Stimulated activated CD8-positive, alpha-beta memory T cell treated with anti-CD3 and anti-CD28 coated beads, Interleukin-12 subunit alpha, Interleukin-12 subunit beta, amount 100 ng/mL, for 4 hours (primary cell): ENCODE measurements around the gene FITM1.

Experiments used
- DNase-seq: peaks from one replicate; pipeline ENCODE4 v3.0.0-alpha.2; 2020; ENCODE audit warnings: low read depth

FITM1 gene, protein sequence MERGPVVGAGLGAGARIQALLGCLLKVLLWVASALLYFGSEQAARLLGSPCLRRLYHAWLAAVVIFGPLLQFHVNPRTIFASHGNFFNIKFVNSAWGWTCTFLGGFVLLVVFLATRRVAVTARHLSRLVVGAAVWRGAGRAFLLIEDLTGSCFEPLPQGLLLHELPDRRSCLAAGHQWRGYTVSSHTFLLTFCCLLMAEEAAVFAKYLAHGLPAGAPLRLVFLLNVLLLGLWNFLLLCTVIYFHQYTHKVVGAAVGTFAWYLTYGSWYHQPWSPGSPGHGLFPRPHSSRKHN

DNA sequence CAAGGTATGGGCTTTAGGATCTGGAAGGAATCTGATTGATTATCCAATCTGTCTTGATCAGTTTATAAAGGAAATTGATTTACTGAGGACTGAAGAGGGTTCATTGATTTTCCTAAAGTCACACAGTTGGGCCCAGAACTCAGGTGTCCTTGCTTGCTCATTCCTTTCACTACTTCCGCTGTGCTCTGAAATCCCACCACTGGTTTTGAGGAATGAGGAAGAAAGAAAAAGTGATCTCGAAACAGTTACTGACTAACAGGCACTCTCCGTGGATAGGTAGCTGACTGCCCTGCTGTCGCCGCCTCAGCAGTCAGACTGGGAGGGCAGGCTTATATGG is at the start of gene FITM1:
Gene FITM1 (plus strand): TSS at position 280 of the 337 bp plus-strand sequence. CDS start 905 bp downstream, outside the sequence.
- no peak for DNase-seq

DNA sequence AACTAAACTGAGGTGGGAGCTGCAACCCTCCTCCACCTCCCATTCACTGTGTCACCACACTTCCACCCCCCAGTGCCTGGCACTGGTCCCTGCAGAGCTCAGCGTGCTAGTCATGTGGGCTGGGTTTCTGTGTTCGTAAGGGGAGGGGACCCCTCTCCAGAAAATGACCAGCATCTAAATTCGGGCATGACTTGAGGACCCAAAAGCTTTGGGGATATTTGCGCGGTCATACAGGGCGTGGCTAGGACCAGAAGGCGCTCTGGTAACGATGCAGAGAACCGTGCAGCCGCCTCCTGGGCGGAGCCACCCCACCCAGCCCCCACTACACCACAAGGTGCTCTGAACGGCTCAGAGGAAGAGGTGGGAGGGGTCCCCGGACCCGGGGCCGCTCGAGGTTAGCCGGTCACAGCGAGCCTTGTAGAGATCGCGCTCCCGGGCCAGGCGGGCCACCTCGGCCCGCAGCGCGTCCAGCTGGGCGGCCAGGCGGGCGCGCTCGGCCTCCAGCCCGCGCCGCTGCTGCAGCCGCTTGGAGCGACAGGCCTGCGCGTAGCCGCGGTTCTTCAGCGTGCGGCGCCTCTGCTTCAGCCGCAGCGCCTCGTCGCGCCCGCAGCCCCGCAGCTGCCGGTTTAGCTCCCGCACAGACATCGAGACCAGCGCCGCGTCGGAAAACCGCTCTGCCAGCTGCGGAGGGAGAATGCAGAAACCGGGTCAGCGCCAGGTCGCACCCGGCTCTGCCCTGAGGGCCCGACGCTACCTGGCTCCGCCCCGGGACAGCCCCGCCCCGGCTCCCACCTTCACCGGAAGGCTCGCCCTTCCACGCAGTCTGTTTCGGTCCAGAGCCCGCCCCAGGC is 49.3 kb upstream of the FITM1 start:
- peak; percentile 49 for DNase-seq

DNA sequence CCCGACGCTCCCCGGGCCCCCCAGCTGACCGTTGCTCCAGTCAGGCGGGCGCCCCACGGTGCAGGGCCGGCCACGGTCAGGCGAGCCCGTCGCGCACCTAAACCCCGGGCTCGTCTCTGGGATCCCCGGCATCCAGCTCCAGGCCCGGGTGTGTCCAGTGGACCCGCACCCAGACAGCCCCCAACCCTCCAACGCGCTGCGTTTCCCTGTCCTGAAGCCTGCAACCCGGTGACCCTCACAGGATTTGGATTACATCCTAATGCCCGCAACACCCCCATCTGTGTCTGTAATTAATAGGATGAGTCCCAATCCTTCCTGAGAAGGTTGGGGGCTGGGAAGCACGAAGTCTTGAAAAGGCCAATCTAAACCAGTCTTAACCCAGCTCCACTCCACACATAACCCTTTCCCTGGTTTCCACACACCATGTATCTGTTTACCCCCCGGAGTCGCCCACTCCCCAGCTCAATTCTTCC is 48.7 kb upstream of the FITM1 start:
- no peak for DNase-seq

DNA sequence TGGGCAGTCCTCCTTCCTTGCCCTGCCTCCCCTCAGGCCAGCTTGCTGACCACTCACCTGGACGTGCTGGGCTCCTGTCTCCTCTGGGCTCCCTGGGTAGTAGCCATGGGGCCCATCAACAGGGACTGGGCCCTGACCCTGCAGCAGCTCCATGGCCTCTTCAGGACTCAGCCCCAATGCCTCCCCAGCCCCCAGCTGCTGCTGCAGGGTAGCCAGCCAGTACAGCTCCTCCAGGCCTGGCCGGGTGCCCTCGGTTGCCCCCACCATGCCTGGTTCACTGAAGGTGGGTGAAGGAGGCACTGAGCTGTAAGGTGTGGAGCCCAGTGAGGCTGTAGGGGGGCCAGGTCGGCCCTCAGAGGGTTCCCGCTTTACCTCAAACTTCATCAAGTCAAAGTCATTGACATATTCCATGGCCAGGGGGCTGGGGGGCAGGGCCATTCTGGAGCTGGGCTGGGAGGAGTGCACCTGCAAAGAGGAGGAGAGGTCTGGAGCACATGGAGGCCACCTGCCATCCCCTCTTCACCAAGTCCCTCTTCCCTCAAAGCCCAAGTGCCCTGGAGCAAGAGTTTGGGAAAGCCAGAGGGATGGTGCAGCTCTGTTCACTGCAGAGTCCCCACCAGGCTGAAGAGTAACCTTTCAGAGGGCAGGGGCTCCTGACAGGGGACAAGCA is 47.9 kb upstream of the FITM1 start:
- no peak for DNase-seq

DNA sequence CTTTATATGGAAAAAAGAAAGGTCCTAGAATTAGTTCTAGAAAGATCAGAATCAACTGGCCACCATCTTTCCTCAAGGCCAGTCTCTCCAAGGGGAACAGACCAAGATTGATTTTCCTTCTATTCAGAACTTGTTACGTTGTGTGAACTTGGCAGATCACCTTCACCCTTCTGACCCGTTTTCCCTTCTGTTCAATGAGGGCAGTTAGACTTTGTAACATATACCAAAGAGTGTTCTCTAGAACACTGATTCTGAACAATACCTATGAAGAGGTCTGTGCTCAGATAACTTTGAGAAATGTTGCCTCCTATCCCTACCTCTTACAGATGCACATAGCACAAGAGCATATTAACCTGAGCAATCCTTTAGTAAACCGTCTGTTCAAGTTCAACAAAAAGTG is 47.0 kb upstream of the FITM1 start:
- DNase-seq: no peak

DNA sequence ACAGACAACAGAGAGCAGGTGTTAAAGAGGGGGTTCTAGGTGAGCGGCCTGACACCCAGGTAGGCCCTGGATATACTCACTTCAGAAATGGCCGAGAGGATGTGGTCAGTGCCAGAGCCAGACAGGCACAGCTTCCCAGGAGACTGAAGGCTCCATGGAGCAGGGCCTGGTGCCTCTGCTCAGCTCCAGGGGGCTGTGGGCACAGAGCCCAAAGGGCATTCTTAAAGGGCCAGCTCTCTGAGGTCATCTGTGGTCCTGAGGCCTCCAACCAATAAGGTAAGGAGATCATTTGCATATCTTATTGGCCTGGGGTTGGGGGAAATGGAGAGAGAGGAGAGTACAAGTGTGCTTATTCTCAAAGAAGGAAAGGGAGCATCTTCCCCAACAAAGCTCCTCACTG is 46.0 kb upstream of the FITM1 start:
- no peak for DNase-seq

DNA sequence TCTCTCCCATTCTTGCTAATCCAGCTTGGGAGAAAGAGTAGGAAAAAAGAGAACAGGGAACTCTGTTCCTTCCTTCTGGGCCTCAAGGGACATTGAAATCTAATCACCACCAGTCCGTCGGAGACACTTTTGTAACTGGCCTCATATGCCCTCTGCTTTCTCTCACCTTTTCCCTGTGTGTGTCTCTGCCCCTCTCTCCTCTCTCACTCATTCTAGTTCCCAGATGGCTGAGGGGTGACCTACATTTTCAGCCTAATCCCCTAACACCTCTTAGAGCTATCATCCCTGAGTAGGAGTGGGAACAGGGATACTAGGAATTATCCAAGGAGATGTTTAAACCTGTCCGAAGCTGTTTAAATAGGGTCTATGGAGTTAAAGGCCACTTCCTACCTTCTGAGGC is 45.2 kb upstream of the FITM1 start:
- DNase-seq: no peak

DNA sequence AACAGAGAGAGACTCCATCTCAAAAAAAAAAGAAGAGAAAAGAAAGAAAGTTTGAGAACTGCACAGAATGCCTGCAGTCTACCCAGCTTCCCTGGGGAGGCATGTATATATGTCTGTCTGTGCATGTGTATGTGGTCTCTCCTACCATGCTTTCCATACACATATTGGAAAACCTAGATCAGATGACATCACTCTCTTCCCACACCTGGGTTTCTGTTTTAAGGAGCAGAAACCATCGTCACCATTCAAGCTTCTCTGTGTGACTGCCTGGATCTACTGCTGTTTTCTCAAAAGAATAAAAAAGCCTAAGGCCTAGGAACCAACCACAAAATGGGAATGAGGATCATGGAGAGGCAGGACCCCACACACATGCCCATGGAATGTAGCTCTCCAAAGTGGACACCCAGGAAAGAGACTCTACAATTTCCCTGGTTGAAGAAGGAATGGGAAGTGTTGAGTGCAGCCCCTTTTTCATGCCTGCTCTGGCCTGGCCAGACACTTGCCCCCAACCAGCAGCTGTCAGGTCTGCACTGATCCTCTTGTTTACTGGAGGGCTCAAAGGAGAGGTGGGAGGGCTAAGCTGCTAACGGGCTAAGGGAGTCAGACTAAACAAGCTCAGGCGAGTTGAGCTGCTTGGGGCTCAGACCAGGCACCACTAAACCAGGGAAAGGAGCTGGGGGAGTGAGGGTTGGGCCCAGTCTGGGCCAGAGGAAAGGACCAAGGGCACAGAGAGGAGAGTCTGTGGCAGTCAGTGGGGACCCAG is 44.1 kb upstream of the FITM1 start:
- DNase-seq: no peak

DNA sequence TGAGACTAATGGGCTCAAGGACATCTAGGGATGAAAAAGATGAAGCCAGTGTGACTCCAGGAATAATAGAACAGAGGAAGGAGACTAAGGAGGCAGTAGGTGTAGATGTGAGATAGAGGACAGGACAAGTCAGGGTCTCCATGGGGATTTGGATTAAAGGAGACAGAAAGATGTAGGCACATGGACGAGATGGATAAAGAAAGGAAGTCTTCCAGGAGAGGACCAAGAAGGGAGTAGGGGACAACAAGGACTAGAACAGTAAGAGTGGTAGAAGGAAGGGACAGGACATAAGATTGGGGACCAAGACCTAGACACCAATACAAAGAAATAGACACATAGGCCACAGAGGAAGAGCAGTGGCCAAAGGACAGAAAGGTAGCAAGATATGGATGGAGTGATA is 43.5 kb upstream of the FITM1 start:
- no peak for DNase-seq

DNA sequence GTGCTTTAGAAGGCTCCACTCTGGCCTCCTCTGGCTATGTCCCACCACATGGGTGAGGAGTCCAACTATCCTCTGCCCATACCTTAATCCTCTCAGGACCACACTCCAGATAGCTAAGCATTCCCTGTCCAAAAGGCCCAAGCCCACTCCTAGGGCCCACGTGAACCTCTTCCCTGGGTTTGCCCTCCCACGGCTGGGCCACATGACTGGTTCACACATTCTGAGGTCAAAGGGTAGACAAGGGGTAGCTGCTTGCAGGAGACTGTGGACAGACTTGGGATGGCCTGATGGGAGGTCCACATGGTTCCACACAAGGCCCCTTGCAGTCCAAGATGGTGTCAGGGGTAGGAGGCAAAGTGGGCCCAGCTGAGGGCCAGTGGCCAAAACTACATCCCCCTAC is 42.4 kb upstream of the FITM1 start:
- no peak for DNase-seq

DNA sequence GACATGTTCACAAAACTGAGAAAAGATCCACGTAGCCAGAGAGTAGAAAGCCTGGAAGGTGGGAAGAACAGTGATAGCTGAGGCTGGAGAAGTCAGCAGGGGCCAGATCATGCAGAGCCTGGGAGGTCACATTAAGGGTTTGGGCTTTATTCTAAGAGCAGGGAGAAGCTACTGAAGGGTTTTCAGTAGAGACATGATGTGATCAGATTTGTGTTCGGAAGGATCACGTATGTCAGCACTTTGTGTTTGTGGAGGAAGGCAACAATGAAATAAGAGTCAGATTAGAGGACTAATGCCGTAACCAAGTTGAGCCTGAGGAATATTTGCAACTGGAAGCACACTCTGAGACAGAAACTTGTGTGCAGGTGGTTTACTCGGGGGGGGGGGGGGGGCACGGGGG is 40.6 kb upstream of the FITM1 start:
- no peak for DNase-seq

DNA sequence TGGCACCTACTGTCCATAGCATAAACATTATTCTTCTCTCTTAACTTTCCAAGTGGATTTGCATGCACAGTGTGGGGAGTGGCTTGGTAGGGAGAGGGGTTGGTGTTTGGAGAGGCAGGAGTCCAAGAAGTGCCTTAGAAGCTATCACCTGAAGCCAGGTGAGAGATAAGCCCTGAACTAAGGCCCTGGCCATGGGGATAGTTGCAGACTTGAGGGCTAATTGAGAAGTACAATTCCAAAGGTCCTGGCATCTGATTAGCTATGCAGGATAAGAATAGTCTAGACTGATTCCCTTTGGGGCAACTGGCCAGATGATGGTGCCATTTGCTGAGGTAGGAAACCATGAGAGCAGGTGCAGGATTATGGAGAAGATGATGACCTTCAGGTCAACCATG is 38.4 kb upstream of the FITM1 start:
- no peak for DNase-seq

DNA sequence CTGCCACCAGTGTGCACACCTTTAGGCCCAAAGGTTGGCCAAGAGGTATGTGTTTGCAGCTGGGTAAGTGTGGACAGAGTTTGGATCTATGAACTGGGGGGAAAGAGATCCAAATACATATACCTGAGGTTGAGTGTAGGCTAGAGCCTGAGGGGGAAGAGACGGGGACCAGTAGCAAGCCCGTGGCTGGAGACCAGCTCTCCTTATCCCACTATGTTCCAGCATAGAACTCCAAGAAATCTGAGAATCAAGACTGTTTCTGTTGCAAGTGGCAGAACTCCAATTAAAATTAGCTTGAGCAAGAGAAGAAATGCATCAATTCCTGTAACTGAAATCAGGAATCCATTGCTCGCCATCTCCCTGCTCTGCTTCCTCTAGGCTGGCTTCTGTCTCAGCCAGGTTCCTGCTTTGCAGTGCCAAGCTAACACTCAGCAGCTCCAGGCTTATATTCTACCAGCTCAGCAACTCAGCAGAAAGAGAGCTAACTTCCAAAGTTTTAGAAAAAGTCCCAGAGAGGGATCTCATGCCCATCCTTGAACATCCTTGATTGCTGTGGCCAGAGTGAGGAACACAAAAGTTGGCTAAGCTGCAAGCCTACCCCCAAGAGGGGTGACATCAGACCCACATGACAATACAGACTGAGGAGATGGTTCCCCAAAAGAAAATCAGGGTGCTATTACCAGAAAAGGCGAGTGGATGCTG is 37.8 kb upstream of the FITM1 start:
- no peak for DNase-seq

DNA sequence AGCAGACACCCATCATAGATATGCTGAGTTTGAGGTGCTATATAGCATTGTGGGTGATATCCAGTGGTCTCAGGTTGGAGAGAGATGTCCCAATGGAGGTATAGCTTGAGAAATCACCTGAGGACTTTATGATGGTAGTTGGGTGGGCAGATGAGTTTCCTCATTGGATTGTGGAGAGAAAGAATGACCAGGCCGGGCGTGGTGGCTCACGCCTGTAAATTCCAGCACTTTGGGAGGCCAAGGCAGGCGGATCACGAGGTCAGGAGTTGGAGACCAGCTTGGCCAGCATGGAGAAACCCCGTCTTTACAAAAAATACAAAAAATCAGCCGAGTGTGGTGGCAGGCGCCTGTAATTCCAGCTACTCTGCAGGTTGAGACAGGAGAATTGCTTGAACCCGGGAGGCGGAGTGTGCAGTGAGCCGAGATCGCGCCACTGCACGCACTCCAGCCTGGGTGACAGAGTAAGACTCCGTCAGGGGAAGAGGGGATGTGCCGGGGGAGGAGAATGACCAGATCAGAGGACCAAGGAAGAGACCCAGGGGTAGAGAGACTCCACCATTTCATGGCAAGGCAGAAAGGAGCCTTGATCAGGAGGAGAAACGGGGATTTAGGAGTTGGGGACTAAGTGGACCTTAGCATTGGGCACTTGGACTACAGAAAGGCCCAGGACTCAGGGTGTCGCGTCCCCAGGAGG is 37.1 kb upstream of the FITM1 start:
- no peak for DNase-seq

DNA sequence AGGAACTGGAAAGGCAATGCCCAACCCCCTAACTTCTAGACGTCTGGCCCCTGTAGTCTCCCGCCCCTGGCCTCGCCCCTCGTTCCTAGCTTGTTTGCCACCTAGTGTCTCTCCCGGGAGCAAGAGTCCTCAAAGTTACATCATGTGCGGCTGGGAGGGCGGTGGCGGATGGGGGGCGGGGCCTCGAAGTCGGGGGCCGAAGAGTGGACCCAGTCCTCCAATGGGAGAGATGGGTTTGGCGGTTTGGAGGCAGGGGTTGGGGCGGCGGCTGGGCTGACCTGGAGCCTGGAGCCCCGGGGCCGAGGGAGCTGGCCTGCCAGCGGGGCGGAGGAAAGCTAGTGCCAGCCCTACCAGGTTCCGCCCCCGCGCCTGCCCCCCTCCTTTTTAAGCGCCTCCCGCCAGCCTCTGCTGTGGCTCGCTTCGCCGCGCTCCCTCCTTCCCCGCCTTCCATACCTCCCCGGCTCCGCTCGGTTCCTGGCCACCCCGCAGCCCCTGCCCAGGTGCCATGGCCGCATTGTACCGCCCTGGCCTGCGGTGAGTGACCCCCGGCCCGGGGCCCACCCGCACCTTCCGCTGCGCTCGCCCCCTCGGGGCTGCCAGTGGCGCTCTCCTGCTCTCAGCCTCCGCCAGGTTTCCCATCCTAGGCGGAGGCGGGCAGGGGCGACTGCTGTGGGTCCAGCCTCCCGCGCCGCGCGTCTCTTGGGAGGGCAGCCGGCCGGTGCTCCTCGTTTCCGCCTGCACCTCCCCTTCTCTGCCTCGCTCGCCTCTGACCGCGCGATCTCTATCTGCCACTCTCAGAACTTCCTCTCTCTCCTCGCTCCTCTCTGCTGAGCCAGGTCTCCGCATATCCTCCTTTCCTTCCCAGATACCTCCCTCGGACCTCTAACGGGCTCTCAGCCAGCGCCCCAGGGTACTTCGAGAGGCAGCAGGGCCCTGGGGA is 36.3 kb upstream of the FITM1 start, which contains the start of gene PCK2:
Gene PCK2 (plus strand): TSS at position 411 of the 940 bp plus-strand sequence. CDS start 95 bp downstream, at position 506.
- peak; percentile 75 for DNase-seq

DNA sequence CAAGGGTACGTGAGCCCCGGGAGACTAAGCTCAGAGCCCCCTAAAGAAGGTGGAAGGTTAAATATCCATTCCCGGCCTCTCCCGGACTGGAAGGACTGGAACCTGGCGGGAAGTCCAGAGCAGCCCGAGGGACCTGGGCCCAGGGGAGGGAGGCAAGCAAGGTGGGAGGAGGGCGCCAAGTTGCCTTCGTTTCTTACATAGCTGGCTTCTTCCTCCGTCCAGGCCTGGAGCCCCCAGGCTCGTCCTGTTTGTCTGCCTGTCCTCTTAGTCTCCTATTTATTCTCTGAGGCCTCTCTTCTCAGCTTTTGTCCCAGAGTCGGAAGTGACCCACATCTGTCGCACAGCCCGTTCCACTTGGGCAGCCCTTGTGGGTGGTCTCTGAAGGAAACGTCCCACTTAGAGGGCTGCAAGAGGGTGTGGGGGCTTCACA is 35.6 kb upstream of the FITM1 start:
- DNase-seq: no peak

DNA sequence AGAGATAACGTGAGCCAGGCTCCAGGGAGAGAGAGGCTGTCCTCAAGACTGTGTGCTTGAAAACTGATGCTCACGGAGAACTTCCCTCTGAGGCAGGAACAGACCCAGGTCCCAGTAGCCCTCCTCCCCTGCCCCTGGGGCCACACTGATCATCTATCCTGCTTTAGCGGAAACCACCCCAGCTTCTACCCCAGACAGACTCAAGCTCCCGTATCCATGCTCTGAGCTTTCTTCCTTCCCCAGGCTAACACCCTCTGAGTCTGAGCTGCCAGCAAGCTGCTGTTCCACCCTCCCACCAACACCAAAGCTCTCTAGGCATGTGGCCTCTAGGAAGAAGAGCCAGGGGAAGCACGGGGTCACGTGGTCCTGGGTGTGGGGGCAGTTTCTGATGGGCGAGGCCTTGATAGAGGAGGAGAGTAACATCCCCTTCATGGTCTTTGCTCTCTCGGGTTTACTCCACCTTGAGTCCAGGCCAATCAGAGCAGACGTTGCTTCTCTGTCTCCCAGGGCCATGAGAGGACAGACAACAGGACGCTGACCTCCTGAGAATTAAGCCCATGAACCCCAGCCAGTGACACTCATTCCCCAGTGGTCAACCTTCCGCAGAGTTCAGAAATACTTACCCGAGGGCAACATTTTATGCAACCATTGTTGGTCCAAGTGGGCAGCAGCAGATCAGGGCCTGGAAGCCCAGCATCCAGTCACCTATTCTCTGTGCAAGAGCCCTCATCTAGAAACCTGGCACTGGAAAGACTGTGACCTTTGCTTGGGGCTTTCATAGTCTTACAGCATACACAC is 35.0 kb upstream of the FITM1 start:
- DNase-seq: no peak

DNA sequence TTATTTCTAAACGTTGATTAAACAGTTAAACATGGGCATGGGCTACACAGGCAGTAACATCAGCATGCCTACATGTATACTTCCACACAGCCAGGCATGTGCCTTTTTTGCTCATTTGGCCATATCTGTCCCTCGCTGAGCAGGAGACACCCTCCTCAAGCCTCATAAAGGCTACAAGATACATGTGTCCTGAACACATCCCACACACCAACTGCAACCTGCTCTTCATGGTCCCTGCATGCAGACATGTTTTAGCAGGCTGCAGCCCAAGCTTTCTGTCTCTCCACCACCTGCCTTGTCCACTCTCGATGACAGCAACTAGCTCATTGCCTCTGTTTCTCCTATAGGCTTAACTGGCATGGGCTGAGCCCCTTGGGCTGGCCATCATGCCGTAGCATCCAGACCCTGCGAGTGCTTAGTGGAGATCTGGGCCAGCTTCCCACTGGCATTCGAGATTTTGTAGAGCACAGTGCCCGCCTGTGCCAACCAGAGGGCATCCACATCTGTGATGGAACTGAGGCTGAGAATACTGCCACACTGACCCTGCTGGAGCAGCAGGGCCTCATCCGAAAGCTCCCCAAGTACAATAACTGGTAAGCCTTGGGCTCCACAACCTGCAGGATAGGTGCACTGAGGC is 33.8 kb upstream of the FITM1 start:
- DNase-seq: no peak
